ENCODE data around the gene TRIM39. TPM values are rescaled to one million over a fixed set of nuclear protein-coding genes. Genes with fewer than 3 reads are reported as not detected.

Gene TRIM39
- total RNA-seq, 1 experiment from 2014 or later = 24.9 TPM

Other genes with a start within 250 kb of the TRIM39 start
- 0.11 to 0.16 TPM (median 0.13 TPM) in 3 replicates for gene TRIM31, start 213.8 kb upstream of the TRIM39 start, total RNA-seq (2021)
- not detected in 3 replicates for gene TRIM40, start 190.8 kb upstream of the TRIM39 start, total RNA-seq (2021)
- 0.09 to 0.22 TPM (median 0.16 TPM) in 3 replicates for gene TRIM10, start 165.7 kb upstream of the TRIM39 start, total RNA-seq (2021)
- gene TRIM15, start 163.4 kb upstream of the TRIM39 start, total RNA-seq (2021) = 0.32 to 0.53 TPM (median 0.35 TPM) in 3 replicates
- 27.7 to 33.0 TPM (median 30.5 TPM) in 3 replicates for gene TRIM26, start 113.5 kb upstream of the TRIM39 start, total RNA-seq (2021)
- gene RPP21, start 18.2 kb downstream of the TRIM39 start, total RNA-seq (2021) = 64.1 to 75.5 TPM (median 72.8 TPM) in 3 replicates
- gene HLA-E, start 162.6 kb downstream of the TRIM39 start, total RNA-seq (2021) = 44.6 to 49.0 TPM (median 44.7 TPM) in 3 replicates
- 69.1 to 85.7 TPM (median 72.8 TPM) in 3 replicates for gene GNL1, start 229.6 kb downstream of the TRIM39 start, total RNA-seq (2021)
- 10.1 to 13.1 TPM (median 10.8 TPM) in 3 replicates for gene PRR3, start 230.4 kb downstream of the TRIM39 start, total RNA-seq (2021)
- 98.7 to 102 TPM (median 101 TPM) in 3 replicates for gene ABCF1, start 244.5 kb downstream of the TRIM39 start, total RNA-seq (2021)